ENCODE results near the gene CD55.

The CD55 gene

GRCh38 chr1:207330011-207330710 lies 8.7 kb downstream of the CD55 start:
- Histone ChIP-seq H3K4me3 (ENCODE audit: low read depth, low read length) (no peak overlapping the region), H3K9me3 (ENCODE audit: control insufficient read depth, low read length) (no peaks in the 10 kb centered on the region), H3K79me2 (no peaks in the 10 kb centered on the region), H3K4me2 (ENCODE audit: low read length) (no peak overlapping the region), H3K27ac (no peak overlapping the region), H3K4me1 (no peaks in the 10 kb centered on the region), H3K9ac (no peak overlapping the region), H3K27me3 (ENCODE audit: control insufficient read depth, insufficient read depth, low read length) (no peaks in the 10 kb centered on the region), H3K36me3 (ENCODE audit: control insufficient read depth, insufficient read depth, low read length) (no peaks in the 10 kb centered on the region), H2AFZ (no peak overlapping the region)
- no peak for TF ChIP-seq CTCF (IDR thresholded peaks at IDR 0.05)

GRCh38 chr1:207331354-207332313 lies 10.2 kb downstream of the CD55 start:
- Histone ChIP-seq H3K4me3 (ENCODE audit: low read depth, low read length) (no peak overlapping the region), H3K9me3 (ENCODE audit: control insufficient read depth, low read length) (no peaks in the 10 kb centered on the region), H3K27ac (no peak overlapping the region), H3K36me3 (ENCODE audit: control insufficient read depth, insufficient read depth, low read length) (no peaks in the 10 kb centered on the region), H3K79me2 (no peaks in the 10 kb centered on the region), H3K27me3 (ENCODE audit: control insufficient read depth, insufficient read depth, low read length) (no peaks in the 10 kb centered on the region), H3K4me2 (ENCODE audit: low read length) (no peak overlapping the region), H3K9ac (no peak overlapping the region), H2AFZ (no peak overlapping the region), H3K4me1 (no peaks in the 10 kb centered on the region)
- no peak for TF ChIP-seq CTCF (IDR thresholded peaks at IDR 0.05)

- Histone ChIP-seq H3K79me2 (no peaks in the 10 kb centered on the region), H3K4me2 (ENCODE audit: low read length) (no peak overlapping the region), H3K9me3 (ENCODE audit: control insufficient read depth, low read length) (no peaks in the 10 kb centered on the region), H3K36me3 (ENCODE audit: control insufficient read depth, insufficient read depth, low read length) (no peaks in the 10 kb centered on the region), H3K27me3 (ENCODE audit: control insufficient read depth, insufficient read depth, low read length) (no peaks in the 10 kb centered on the region), H3K27ac (no peak overlapping the region), H2AFZ (no peak overlapping the region), H3K9ac (no peak overlapping the region), H3K4me1 (no peaks in the 10 kb centered on the region), H3K4me3 (ENCODE audit: low read depth, low read length) (no peak overlapping the region)
- TF ChIP-seq CTCF (IDR thresholded peaks at IDR 0.05) = no peak
Observed at GRCh38 chr1:207333009-207333600, 11.6 kb downstream of the CD55 start.

- H3K4me1 ChIP-seq = no peaks in the 10 kb centered on the region
- no peak overlapping the region for H3K9ac ChIP-seq
- no peaks in the 10 kb centered on the region for H3K9me3 ChIP-seq (ENCODE audit: control insufficient read depth, low read length)
- H3K79me2 ChIP-seq = no peaks in the 10 kb centered on the region
- H3K36me3 ChIP-seq (ENCODE audit: control insufficient read depth, insufficient read depth, low read length) = no peaks in the 10 kb centered on the region
- no peak overlapping the region for H2AFZ ChIP-seq
- no peak overlapping the region for H3K27ac ChIP-seq
- no peak for TF ChIP-seq CTCF (IDR thresholded peaks at IDR 0.05)
- H3K4me2 ChIP-seq (ENCODE audit: low read length) = no peak overlapping the region
- no peak overlapping the region for H3K4me3 ChIP-seq (ENCODE audit: low read depth, low read length)
- H3K27me3 ChIP-seq (ENCODE audit: control insufficient read depth, insufficient read depth, low read length) = no peaks in the 10 kb centered on the region
Observed at GRCh38 chr1:207333620-207334019, 12.1 kb downstream of the CD55 start.

All from parathyroid adenoma (tissue), 2 donors.